HepG2 (cell line): ENCODE results near the gene OCSTAMP. TPM values are rescaled to one million over a fixed set of nuclear protein-coding genes. Genes with fewer than 3 reads are reported as not detected.

Experiments
- ATF3 ChIP-seq: sonication (generic); formaldehyde crosslinking; IDR thresholded peaks from 2 replicates; pipeline ENCODE4 v1.4.0; 2020; ENCODE audit warnings: missing genetic modification reagents
- ATF4 ChIP-seq, 2 experiments: fragments of 450-650 bp in 1 of 2; sonication (generic) in 1 of 2; formaldehyde crosslinking; IDR thresholded peaks; 2 replicates each; pipeline versions ENCODE4 v1.5.0 to v1.8.0; 2020 to 2022; ENCODE audit warnings: mild to moderate bottlenecking in 1 of 2, missing genetic modification reagents in 1 of 2
- ATF6 ChIP-seq: sonication (generic); formaldehyde crosslinking; conservative IDR thresholded peaks from 2 replicates; pipeline ENCODE4 v1.4.0; 2020; ENCODE audit warnings: missing genetic modification reagents
- BRF2 ChIP-seq: sonication (generic); formaldehyde crosslinking; IDR thresholded peaks from 2 replicates; pipeline ENCODE4 v1.8.1; 2022; ENCODE audit warnings: mild to moderate bottlenecking, missing genetic modification reagents
- FOXA1 ChIP-seq, 2 experiments: fragments of 450-650 bp in 1 of 2; sonication (generic) in 1 of 2; formaldehyde crosslinking in 1 of 2; IDR thresholded peaks; 2 replicates each; pipeline versions ENCODE4 v1.4.0 to v1.6.1; 2016 to 2020; ENCODE audit warnings: missing genetic modification reagents in 1 of 2
- FOXK1 ChIP-seq: sonication (generic); formaldehyde crosslinking; IDR thresholded peaks from 2 replicates; pipeline ENCODE4 v1.4.0; 2020; ENCODE audit warnings: low read depth, missing genetic modification reagents, borderline replicate concordance
- HNF4A ChIP-seq: sonication (generic); formaldehyde crosslinking; IDR thresholded peaks from 2 replicates; pipeline ENCODE4 v1.4.0; 2020; ENCODE audit warnings: missing genetic modification reagents
- KLF16 ChIP-seq, 2 experiments: sonication (generic) in 1 of 2; formaldehyde crosslinking in 1 of 2; IDR thresholded peaks; 2 replicates each; pipeline versions ENCODE4 v1.6.1 to v1.8.0; 2016 to 2023; ENCODE audit warnings: missing genetic modification reagents in 2 of 2, missing compliant biosample characterization in 1 of 2
- MEIS2 ChIP-seq: sonication (generic); formaldehyde crosslinking; IDR thresholded peaks from 2 replicates; pipeline ENCODE4 v1.9.0; 2021; ENCODE audit warnings: mild to moderate bottlenecking, missing genetic modification reagents
- MTF1 ChIP-seq: sonication (generic); formaldehyde crosslinking; IDR thresholded peaks from 2 replicates; pipeline ENCODE4 v1.5.0; 2020; ENCODE audit warnings: missing genetic modification reagents
- NR2C2 ChIP-seq: sonication (generic); formaldehyde crosslinking; IDR thresholded peaks from 2 replicates; pipeline ENCODE4 v1.4.0; 2020; ENCODE audit warnings: missing genetic modification reagents, mild to moderate bottlenecking, moderate library complexity, borderline replicate concordance
- POGZ ChIP-seq: sonication (generic); formaldehyde crosslinking; IDR thresholded peaks from 2 replicates; pipeline ENCODE4 v1.4.0; 2020; ENCODE audit warnings: mild to moderate bottlenecking, missing genetic modification reagents
- SIN3A ChIP-seq: IDR thresholded peaks from 2 replicates; pipeline ENCODE4 v1.6.1; 2011; ENCODE audit warnings: low read depth, mild to moderate bottlenecking, control low read depth, low read length, borderline replicate concordance
- SNAPC2 ChIP-seq: sonication (generic); formaldehyde crosslinking; IDR thresholded peaks from 2 replicates; pipeline ENCODE4 v1.8.1; 2022; ENCODE audit warnings: mild to moderate bottlenecking, missing genetic modification reagents
- SUZ12 ChIP-seq: fragments of 150-350 bp; IDR thresholded peaks from 2 replicates; pipeline ENCODE4 v1.6.1; 2014; ENCODE audit warnings: low read depth, low read length
- TRIM22 ChIP-seq: fragments of 450-650 bp; IDR thresholded peaks from 2 replicates; pipeline ENCODE4 v1.6.1; 2017
- TSC22D2 ChIP-seq: sonication (generic); formaldehyde crosslinking; IDR thresholded peaks from 2 replicates; pipeline ENCODE4 v1.5.1; 2020; ENCODE audit warnings: missing genetic modification reagents, mild to moderate bottlenecking, borderline replicate concordance
- ZNF263 ChIP-seq: sonication (generic); formaldehyde crosslinking; IDR thresholded peaks from 2 replicates; pipeline ENCODE4 v1.4.0; 2020; ENCODE audit warnings: missing genetic modification reagents
- ZNF775 ChIP-seq: sonication (generic); formaldehyde crosslinking; IDR thresholded peaks from 2 replicates; pipeline ENCODE4 v1.4.0; 2020; ENCODE audit warnings: missing genetic modification reagents, mild to moderate bottlenecking, moderate library complexity, borderline replicate concordance
- polyA plus RNA-seq, 8 experiments: library from polyadenylated mRNA; depleted of rRNA in 3 of 8; stranded (reverse) in 7 of 8; unstranded in 1 of 8; fragments of >200 nt; fragmentation: Illumina TruSeq in 4 of 8; extraction: Trizol in 4 of 8; gene quantifications; 2 replicates each; pipeline versions ENCODE4 v1.2.1 to v1.2.3, GENCODE V29; 2011 to 2016; ENCODE audit warnings: low read depth in 4 of 8, missing spikeins in 1 of 8, mixed read lengths in 1 of 8; ENCODE audit not compliant: insufficient read depth in 1 of 8
- total RNA-seq, 5 experiments: library from RNA; depleted of rRNA; stranded (reverse); fragments of >200 nt; fragmentation: Illumina TruSeq; extraction: Trizol; gene quantifications; 2 replicates each; pipeline ENCODE4 v1.2.3, GENCODE V29; 2016; ENCODE audit warnings: low read depth in 1 of 5

Gene OCSTAMP
- total and polyA plus RNA-seq, 2 of the 13 experiments (the other 11 are each of a cell fraction or from before 2014, with no cell fraction given) = not detected

- TF ChIP-seq ATF6 (CRISPR knock-in tag) = no peak
- no peak for TF ChIP-seq KLF16 (CRISPR knock-in tag; IDR thresholded peaks at IDR 0.05)
- peak; percentile 75 for TF ChIP-seq POGZ (CRISPR knock-in tag)
- 0 out of 4 replicates have a peak, but pooled peaks of 1 of the 2 experiments have one; percentile 32 for TF ChIP-seq ATF4 (CRISPR knock-in tag; IDR thresholded peaks at IDR 0.05)
- TF ChIP-seq HNF4A (CRISPR knock-in tag) = peak; percentile 71
- TF ChIP-seq SIN3A = no peak
- TF ChIP-seq TSC22D2 (CRISPR knock-in tag) = no peak
- TF ChIP-seq SUZ12 = no peak
- peak; percentile 81 for TF ChIP-seq FOXK1 (CRISPR knock-in tag)
- no peak for TF ChIP-seq MTF1 (CRISPR knock-in tag)
- TF ChIP-seq ZNF263 (CRISPR knock-in tag) = no peak
- peak; percentile 57; the same call in 1 of the 2 replicates for TF ChIP-seq SNAPC2 (CRISPR knock-in tag)
- 0 out of 2 replicates have a peak, but pooled peaks have one; percentile 36 for TF ChIP-seq ATF3 (CRISPR knock-in tag)
- no peak for TF ChIP-seq FOXA1 (IDR thresholded peaks at IDR 0.05)
- TF ChIP-seq FOXA1 (CRISPR knock-in tag; IDR thresholded peaks at IDR 0.05) = peak; percentile 51; the same call in 1 of the 2 replicates
- no peak for TF ChIP-seq ZNF775 (CRISPR knock-in tag)
- TF ChIP-seq MEIS2 (CRISPR knock-in tag) = no peak
- TF ChIP-seq BRF2 (CRISPR knock-in tag) = 0 out of 2 replicates have a peak, but pooled peaks have one; percentile 35
- TF ChIP-seq TRIM22 = no peak
- TF ChIP-seq NR2C2 = peak; percentile 70; the same call in 1 of the 2 replicates
Observed at GRCh38 chr20:46564241-46564957, 13.9 kb upstream of the OCSTAMP start (continued).
